H7 (cell line): ENCODE results near the gene ALDH4A1. TPM values are rescaled to one million over a fixed set of nuclear protein-coding genes. Genes with fewer than 3 reads are reported as not detected.

Source experiments
- DNase-seq: peaks from one replicate; pipeline ENCODE4 v3.0.0; 2012
- H3K27me3 ChIP-seq: 2 replicates; pipeline ENCODE4 v1.6.0; 2011; ENCODE audit warnings: mild to moderate bottlenecking, low read length; ENCODE audit not compliant: control insufficient read depth, insufficient read depth
- H3K36me3 ChIP-seq: replicated peaks from 2 replicates; pipeline ENCODE4 v1.5.1; 2011; ENCODE audit warnings: low read length; ENCODE audit not compliant: control insufficient read depth, insufficient read depth
- H3K4me3 ChIP-seq: 2 replicates; pipeline ENCODE4 v1.5.1; 2011; ENCODE audit warnings: low read depth, mild to moderate bottlenecking, control low read depth, low read length, moderate library complexity; ENCODE audit not compliant: insufficient read depth
- total RNA-seq: library from RNA; depleted of rRNA; stranded (reverse); fragments of >200 nt; shearing (Covaris generic); gene quantifications from 2 replicates; pipeline ENCODE4 v1.2.3, GENCODE V29; 2014

ALDH4A1 gene
- total RNA-seq, 1 experiment from 2014 or later = 23.8 TPM

- Histone ChIP-seq H3K36me3 (no peaks in the 10 kb centered on the region), H3K27me3 (no peaks in the 10 kb centered on the region), H3K4me3 (no peak overlapping the region)
- DNase-seq = no peak
These were observed 29.4 kb upstream of the ALDH4A1 start for GRCh38 chr1:18931730-18932129.

- Histone ChIP-seq H3K36me3 (no peaks in the 10 kb centered on the region), H3K27me3 (no peaks in the 10 kb centered on the region), H3K4me3 (no peak overlapping the region)
- no peak for DNase-seq
These were observed 27.3 kb upstream of the ALDH4A1 start for GRCh38 chr1:18929686-18930085.

- no peaks in the 10 kb centered on the region for H3K27me3 ChIP-seq
- no peaks in the 10 kb centered on the region for H3K36me3 ChIP-seq
- no peak for DNase-seq
- H3K4me3 ChIP-seq = no peak overlapping the region
These were observed 26.6 kb upstream of the ALDH4A1 start for GRCh38 chr1:18928985-18929384.

GRCh38 chr1:18928406-18928805 is 26.1 kb upstream of the ALDH4A1 start:
- Histone ChIP-seq H3K27me3 (no peaks in the 10 kb centered on the region), H3K4me3 (no peak overlapping the region), H3K36me3 (no peaks in the 10 kb centered on the region)
- DNase-seq = no peak

GRCh38 chr1:18927654-18928272 is 25.4 kb upstream of the ALDH4A1 start:
- no peaks in the 10 kb centered on the region for H3K36me3 ChIP-seq
- DNase-seq = peak; percentile 75
- no peak overlapping the region for H3K4me3 ChIP-seq
- H3K27me3 ChIP-seq = no peaks in the 10 kb centered on the region

GRCh38 chr1:18927082-18927653 is 24.8 kb upstream of the ALDH4A1 start:
- Histone ChIP-seq H3K4me3 (no peak overlapping the region), H3K36me3 (no peaks in the 10 kb centered on the region), H3K27me3 (no peaks in the 10 kb centered on the region)
- no peak for DNase-seq

- no peak for DNase-seq
- Histone ChIP-seq H3K4me3 (no peak overlapping the region), H3K36me3 (no peaks in the 10 kb centered on the region), H3K27me3 (no peaks in the 10 kb centered on the region)
These were observed 24.1 kb upstream of the ALDH4A1 start for GRCh38 chr1:18926315-18927081.

- no peak overlapping the region for H3K4me3 ChIP-seq
- no peaks in the 10 kb centered on the region for H3K27me3 ChIP-seq
- DNase-seq = no peak
- no peaks in the 10 kb centered on the region; the same call in 1 of the 2 replicates for H3K36me3 ChIP-seq
These were observed 22.9 kb upstream of the ALDH4A1 start for GRCh38 chr1:18925279-18925678.

GRCh38 chr1:18924221-18924691 is 21.9 kb upstream of the ALDH4A1 start:
- H3K36me3 ChIP-seq = no peaks in the 10 kb centered on the region; the same call in 1 of the 2 replicates
- no peaks in the 10 kb centered on the region for H3K27me3 ChIP-seq
- no peak overlapping the region for H3K4me3 ChIP-seq
- DNase-seq = no peak

- Histone ChIP-seq H3K4me3 (no peak overlapping the region), H3K27me3 (no peaks in the 10 kb centered on the region), H3K36me3 (no peaks in the 10 kb centered on the region; the same call in 1 of the 2 replicates)
- no peak for DNase-seq
These were observed 21.4 kb upstream of the ALDH4A1 start for GRCh38 chr1:18923756-18924211.

GRCh38 chr1:18922848-18923755 is 20.7 kb upstream of the ALDH4A1 start:
- no peak for DNase-seq
- Histone ChIP-seq H3K27me3 (no peaks in the 10 kb centered on the region), H3K4me3 (no peak overlapping the region), H3K36me3 (no peaks in the 10 kb centered on the region; the same call in 1 of the 2 replicates)

GRCh38 chr1:18922319-18922726 is 20.0 kb upstream of the ALDH4A1 start:
- Histone ChIP-seq H3K27me3 (no peaks in the 10 kb centered on the region), H3K36me3 (no peaks in the 10 kb centered on the region; the same call in 1 of the 2 replicates), H3K4me3 (no peak overlapping the region)
- DNase-seq = no peak

- no peaks in the 10 kb centered on the region for H3K27me3 ChIP-seq
- no peaks in the 10 kb centered on the region; the same call in 1 of the 2 replicates for H3K36me3 ChIP-seq
- DNase-seq = no peak
- no peak overlapping the region for H3K4me3 ChIP-seq
These were observed 19.3 kb upstream of the ALDH4A1 start for GRCh38 chr1:18921516-18922251.
